DOHH2 (cell line): ENCODE measurements around the gene KIF13A.

Source experiments
- EZH2phosphoT487 ChIP-seq: fragments of 200-600 bp; sonication (generic); IDR thresholded peaks from 2 replicates; pipeline ENCODE4 v1.6.1; 2017; ENCODE audit warnings: borderline replicate concordance, mild to moderate bottlenecking, antibody characterized with exemption, low read length, moderate library complexity, mixed read lengths
- TF ChIP-seq, protein P1 (sequence below): fragments of 200-600 bp; sonication (generic); IDR thresholded peaks from one replicate; pipeline ENCODE4 v1.5.1; 2014; ENCODE audit warnings: antibody characterized with exemption, mild to moderate bottlenecking, low read depth, low read length; ENCODE audit not compliant: poor library complexity, severe bottlenecking

GRCh38 chr6:18034798-18035202 lies 47.4 kb upstream of the KIF13A start:
- TF ChIP-seq, protein P1, sequence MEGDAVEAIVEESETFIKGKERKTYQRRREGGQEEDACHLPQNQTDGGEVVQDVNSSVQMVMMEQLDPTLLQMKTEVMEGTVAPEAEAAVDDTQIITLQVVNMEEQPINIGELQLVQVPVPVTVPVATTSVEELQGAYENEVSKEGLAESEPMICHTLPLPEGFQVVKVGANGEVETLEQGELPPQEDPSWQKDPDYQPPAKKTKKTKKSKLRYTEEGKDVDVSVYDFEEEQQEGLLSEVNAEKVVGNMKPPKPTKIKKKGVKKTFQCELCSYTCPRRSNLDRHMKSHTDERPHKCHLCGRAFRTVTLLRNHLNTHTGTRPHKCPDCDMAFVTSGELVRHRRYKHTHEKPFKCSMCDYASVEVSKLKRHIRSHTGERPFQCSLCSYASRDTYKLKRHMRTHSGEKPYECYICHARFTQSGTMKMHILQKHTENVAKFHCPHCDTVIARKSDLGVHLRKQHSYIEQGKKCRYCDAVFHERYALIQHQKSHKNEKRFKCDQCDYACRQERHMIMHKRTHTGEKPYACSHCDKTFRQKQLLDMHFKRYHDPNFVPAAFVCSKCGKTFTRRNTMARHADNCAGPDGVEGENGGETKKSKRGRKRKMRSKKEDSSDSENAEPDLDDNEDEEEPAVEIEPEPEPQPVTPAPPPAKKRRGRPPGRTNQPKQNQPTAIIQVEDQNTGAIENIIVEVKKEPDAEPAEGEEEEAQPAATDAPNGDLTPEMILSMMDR, result no peak
- no peak for TF ChIP-seq EZH2phosphoT487
